ENCODE data around the gene MTMR11. TPM values are rescaled to one million over a fixed set of nuclear protein-coding genes. Genes with fewer than 3 reads are reported as not detected.

The MTMR11 gene
- total and polyA plus RNA-seq, 2 experiments from 2014 or later = 2.4 to 3.6 TPM

DNA sequence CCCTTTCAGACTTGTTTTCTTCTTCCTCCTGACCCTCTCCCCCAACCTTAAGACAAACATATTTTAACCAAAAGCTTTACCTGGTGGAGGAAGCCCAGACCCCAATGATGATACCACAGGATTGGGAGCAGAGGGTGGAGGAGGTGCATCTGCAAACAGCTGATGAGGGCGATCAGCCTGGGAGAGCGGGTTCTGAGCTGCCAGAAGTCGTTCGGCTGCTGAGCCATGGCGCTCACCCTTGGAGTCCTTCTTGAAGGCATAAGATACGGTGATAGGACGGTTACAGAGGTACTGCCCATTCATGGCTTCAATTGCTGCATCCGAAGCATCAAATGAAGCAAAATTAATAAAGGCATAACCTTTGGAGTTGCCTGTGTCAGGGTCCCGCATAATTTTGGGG is 10.4 kb downstream of the MTMR11 start:
- peak overlapping the region; percentile 98 for H3K4me3 Mint-ChIP-seq
- Histone ChIP-seq H3K4me2 (peak overlapping the region; percentile 88), H4K20me1 (replicated peaks; ENCODE audit: insufficient read depth) (peaks cover 12% of the 10 kb centered on the region), H2AFZ (no peak overlapping the region), H3K4me1 (ENCODE audit: insufficient read depth) (peaks cover 20% of the 10 kb centered on the region), H3K27me3 (ENCODE audit: insufficient read depth) (no peaks in the 10 kb centered on the region), H3K36me3 (ENCODE audit: insufficient read depth) (peaks cover 40% of the 10 kb centered on the region), H3K27ac (ENCODE audit: low read depth) (no peak overlapping the region), H3F3A (replicated peaks; ENCODE audit: low read depth) (peaks cover 21% of the 10 kb centered on the region), H3K4me3 (peak overlapping the region; percentile 75), H3K79me2 (replicated peaks; ENCODE audit: insufficient read depth) (peaks cover 32% of the 10 kb centered on the region), H3K9me2 (ENCODE audit: insufficient read depth) (no peaks in the 10 kb centered on the region)
- TF ChIP-seq POLR2AphosphoS5 (IDR thresholded peaks at IDR 0.05; ENCODE audit: low read depth) (no peak), NANOG (IDR thresholded peaks at IDR 0.05; ENCODE audit: borderline replicate concordance) (no peak), CREB1 (CRISPR knock-in tag; IDR thresholded peaks at IDR 0.05; ENCODE audit: low read depth) (no peak), JUNB (IDR thresholded peaks at IDR 0.05; ENCODE audit: unreplicated experiment) (no peak), EZH2phosphoT487 (IDR thresholded peaks at IDR 0.05; ENCODE audit: unreplicated experiment) (no peak), STAT1 (IDR thresholded peaks at IDR 0.05; ENCODE audit: unreplicated experiment) (no peak), ZNF331 (CRISPR knock-in tag; IDR thresholded peaks at IDR 0.05; ENCODE audit: low read depth) (no peak), ZNF114 (CRISPR knock-in tag; IDR thresholded peaks at IDR 0.05) (no peak), EZH2 (IDR thresholded peaks at IDR 0.05; ENCODE audit: low read depth, unreplicated experiment) (no peak), ZNF462 (CRISPR knock-in tag; IDR thresholded peaks at IDR 0.05) (no peak)
- TF ChIP-seq, protein P1, sequence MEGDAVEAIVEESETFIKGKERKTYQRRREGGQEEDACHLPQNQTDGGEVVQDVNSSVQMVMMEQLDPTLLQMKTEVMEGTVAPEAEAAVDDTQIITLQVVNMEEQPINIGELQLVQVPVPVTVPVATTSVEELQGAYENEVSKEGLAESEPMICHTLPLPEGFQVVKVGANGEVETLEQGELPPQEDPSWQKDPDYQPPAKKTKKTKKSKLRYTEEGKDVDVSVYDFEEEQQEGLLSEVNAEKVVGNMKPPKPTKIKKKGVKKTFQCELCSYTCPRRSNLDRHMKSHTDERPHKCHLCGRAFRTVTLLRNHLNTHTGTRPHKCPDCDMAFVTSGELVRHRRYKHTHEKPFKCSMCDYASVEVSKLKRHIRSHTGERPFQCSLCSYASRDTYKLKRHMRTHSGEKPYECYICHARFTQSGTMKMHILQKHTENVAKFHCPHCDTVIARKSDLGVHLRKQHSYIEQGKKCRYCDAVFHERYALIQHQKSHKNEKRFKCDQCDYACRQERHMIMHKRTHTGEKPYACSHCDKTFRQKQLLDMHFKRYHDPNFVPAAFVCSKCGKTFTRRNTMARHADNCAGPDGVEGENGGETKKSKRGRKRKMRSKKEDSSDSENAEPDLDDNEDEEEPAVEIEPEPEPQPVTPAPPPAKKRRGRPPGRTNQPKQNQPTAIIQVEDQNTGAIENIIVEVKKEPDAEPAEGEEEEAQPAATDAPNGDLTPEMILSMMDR (conservative IDR thresholded peaks at IDR 0.05; ENCODE audit: low read depth in 2 of 2) = no peak
- TF ChIP-seq, protein P2, sequence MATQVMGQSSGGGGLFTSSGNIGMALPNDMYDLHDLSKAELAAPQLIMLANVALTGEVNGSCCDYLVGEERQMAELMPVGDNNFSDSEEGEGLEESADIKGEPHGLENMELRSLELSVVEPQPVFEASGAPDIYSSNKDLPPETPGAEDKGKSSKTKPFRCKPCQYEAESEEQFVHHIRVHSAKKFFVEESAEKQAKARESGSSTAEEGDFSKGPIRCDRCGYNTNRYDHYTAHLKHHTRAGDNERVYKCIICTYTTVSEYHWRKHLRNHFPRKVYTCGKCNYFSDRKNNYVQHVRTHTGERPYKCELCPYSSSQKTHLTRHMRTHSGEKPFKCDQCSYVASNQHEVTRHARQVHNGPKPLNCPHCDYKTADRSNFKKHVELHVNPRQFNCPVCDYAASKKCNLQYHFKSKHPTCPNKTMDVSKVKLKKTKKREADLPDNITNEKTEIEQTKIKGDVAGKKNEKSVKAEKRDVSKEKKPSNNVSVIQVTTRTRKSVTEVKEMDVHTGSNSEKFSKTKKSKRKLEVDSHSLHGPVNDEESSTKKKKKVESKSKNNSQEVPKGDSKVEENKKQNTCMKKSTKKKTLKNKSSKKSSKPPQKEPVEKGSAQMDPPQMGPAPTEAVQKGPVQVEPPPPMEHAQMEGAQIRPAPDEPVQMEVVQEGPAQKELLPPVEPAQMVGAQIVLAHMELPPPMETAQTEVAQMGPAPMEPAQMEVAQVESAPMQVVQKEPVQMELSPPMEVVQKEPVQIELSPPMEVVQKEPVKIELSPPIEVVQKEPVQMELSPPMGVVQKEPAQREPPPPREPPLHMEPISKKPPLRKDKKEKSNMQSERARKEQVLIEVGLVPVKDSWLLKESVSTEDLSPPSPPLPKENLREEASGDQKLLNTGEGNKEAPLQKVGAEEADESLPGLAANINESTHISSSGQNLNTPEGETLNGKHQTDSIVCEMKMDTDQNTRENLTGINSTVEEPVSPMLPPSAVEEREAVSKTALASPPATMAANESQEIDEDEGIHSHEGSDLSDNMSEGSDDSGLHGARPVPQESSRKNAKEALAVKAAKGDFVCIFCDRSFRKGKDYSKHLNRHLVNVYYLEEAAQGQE (IDR thresholded peaks at IDR 0.05; ENCODE audit: unreplicated experiment) = no peak
- TF ChIP-seq, protein P3, sequence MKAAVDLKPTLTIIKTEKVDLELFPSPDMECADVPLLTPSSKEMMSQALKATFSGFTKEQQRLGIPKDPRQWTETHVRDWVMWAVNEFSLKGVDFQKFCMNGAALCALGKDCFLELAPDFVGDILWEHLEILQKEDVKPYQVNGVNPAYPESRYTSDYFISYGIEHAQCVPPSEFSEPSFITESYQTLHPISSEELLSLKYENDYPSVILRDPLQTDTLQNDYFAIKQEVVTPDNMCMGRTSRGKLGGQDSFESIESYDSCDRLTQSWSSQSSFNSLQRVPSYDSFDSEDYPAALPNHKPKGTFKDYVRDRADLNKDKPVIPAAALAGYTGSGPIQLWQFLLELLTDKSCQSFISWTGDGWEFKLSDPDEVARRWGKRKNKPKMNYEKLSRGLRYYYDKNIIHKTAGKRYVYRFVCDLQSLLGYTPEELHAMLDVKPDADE (IDR thresholded peaks at IDR 0.05) = no peak
- H3K36me3 Mint-ChIP-seq (ENCODE audit: low read depth) = peaks cover 53% of the 10 kb centered on the region
- no peak overlapping the region for H3K27ac Mint-ChIP-seq
- H3K9me3 Mint-ChIP-seq = no peaks in the 10 kb centered on the region
- DNase-seq (ENCODE audit: low spot score) = no peak
- peaks cover 5% of the 10 kb centered on the region for H3K27me3 Mint-ChIP-seq (ENCODE audit: insufficient read depth, low read depth, poor library complexity)
- no peak for ATAC-seq
- H3K4me1 Mint-ChIP-seq = peaks cover 16% of the 10 kb centered on the region

Measured in GM23338 (cell line).